Kidney (tissue), 14 donors: ENCODE results near the gene SHISA6. TPM values are rescaled to one million over a fixed set of nuclear protein-coding genes. Genes with fewer than 3 reads are reported as not detected.

Experiments used
- DNase-seq, 5 donors: peaks; one replicate each; pipeline ENCODE4 v3.0.0-alpha.2; 2013 to 2020
- FAIRE-seq: peaks from 2 replicates; lab custom pipeline; 2012; peaks lifted over from hg19 to GRCh38; lab: Jason Lieb, UNC
- H3K27ac ChIP-seq, 2 donors: one replicate each; pipeline ENCODE4 v1.7.0; 2013; ENCODE audit warnings: low read depth in 2 of 2, low read length in 2 of 2, inconsistent platforms in 1 of 2
- H3K27me3 ChIP-seq: one replicate; pipeline ENCODE4 v1.7.1; 2013; ENCODE audit warnings: low read length, inconsistent platforms; ENCODE audit not compliant: control insufficient read depth, insufficient read depth
- H3K36me3 ChIP-seq, 3 donors: one replicate each; pipeline versions ENCODE4 v1.7.0 to v1.7.1; 2013; ENCODE audit warnings: low read length in 3 of 3, control low read depth in 1 of 3, inconsistent platforms in 1 of 3; ENCODE audit not compliant: insufficient read depth in 3 of 3, control insufficient read depth in 2 of 3
- H3K4me1 ChIP-seq, 3 donors: one replicate each; pipeline versions ENCODE4 v1.7.0 to v1.7.1; 2013; ENCODE audit warnings: low read length in 3 of 3, inconsistent platforms in 1 of 3, low read depth in 1 of 3; ENCODE audit not compliant: control insufficient read depth in 2 of 3, insufficient read depth in 2 of 3
- H3K4me3 ChIP-seq, 3 donors: one replicate each; pipeline versions ENCODE4 v1.7.0 to v1.8.1; 2013; ENCODE audit warnings: low read length in 3 of 3, control low read depth in 1 of 3, inconsistent platforms in 1 of 3
- H3K9ac ChIP-seq, 3 donors: one replicate each; pipeline versions ENCODE4 v1.7.0 to v1.7.1; 2013; ENCODE audit warnings: low read length in 3 of 3, control low read depth in 1 of 3, inconsistent platforms in 1 of 3
- H3K9me3 ChIP-seq, 3 donors: one replicate each; pipeline versions ENCODE4 v1.7.0 to v1.7.1; 2013; ENCODE audit warnings: low read length in 3 of 3, control low read depth in 1 of 3, inconsistent platforms in 1 of 3; ENCODE audit not compliant: control insufficient read depth in 2 of 3, insufficient read depth in 1 of 3
- CTCF ChIP-seq: IDR thresholded peaks from 3 replicates; pipeline ENCODE4 v1.5.1; 2012; ENCODE audit warnings: mild to moderate bottlenecking, moderate library complexity, borderline replicate concordance; ENCODE audit not compliant: insufficient read depth; ENCODE audit errors: extremely low read depth
- intact Hi-C: fragments of 100-400 bp; cut with DNase I; formaldehyde crosslinking; loops from one replicate; pipeline ENCODE4 v1.11.1; 2022
- polyA plus RNA-seq: library from polyadenylated mRNA; stranded (reverse); fragments of 350-450 nt; fragmentation: Illumina TruSeq; extraction: RNeasy Lipid Tissue Mini Kit (QIAGEN cat#74804); gene quantifications from one replicate; pipeline ENCODE4 v1.2.3, GENCODE V29; 2014; ENCODE audit warnings: low read depth, low replicate concordance; ENCODE audit not compliant: insufficient read depth
- total RNA-seq: library from RNA; stranded (reverse); fragmentation: NEBNext Ultra II Directional; extraction: Animal tissue kit (Norgen Biotek cat#: 25700); gene quantifications from one replicate; pipeline ENCODE4 v1.2.1, GENCODE V29; 2021
- donor health status: control.
- donor health status: control.
- donor health status: control.
- donor health status: control.
- donor health status: control.
- donor health status: DM: yes; HTN: yes; CAD: no.
- donor health status: Normal renal cell carcinoma (clear cell type).

SHISA6 gene
- total and polyA plus RNA-seq, 2 donors from 2014 or later: 0.84 to 1.0 TPM

- no peak for TF ChIP-seq CTCF
- Histone ChIP-seq H3K9me3 (no peaks in the 10 kb centered on the region), H3K27ac (no peak overlapping the region), H3K4me1 (no peaks in the 10 kb centered on the region), H3K27me3 (no peaks in the 10 kb centered on the region), H3K9ac (no peak overlapping the region), H3K36me3 (no peaks in the 10 kb centered on the region), H3K4me3 (no peak overlapping the region)
- intact Hi-C loops: no loop called here
- no peak for DNase-seq
- no peak for FAIRE-seq
These were observed 251.5 kb downstream of the SHISA6 start for GRCh38 chr17:11492511-11492910.

GRCh38 chr17:11493936-11494335 lies 252.9 kb downstream of the SHISA6 start:
- no peak for TF ChIP-seq CTCF
- intact Hi-C loops: no loop called here
- H3K4me3 ChIP-seq: no peak overlapping the region
- FAIRE-seq: no peak
- no peaks in the 10 kb centered on the region for H3K36me3 ChIP-seq
- H3K9me3 ChIP-seq: no peaks in the 10 kb centered on the region
- H3K9ac ChIP-seq: no peak overlapping the region
- no peaks in the 10 kb centered on the region for H3K4me1 ChIP-seq
- no peak for DNase-seq
- no peak overlapping the region for H3K27ac ChIP-seq
- no peaks in the 10 kb centered on the region for H3K27me3 ChIP-seq

- no peak overlapping the region for H3K9ac ChIP-seq
- no peaks in the 10 kb centered on the region for H3K27me3 ChIP-seq
- DNase-seq (peak in 4 of 5 donors; percentile 39 to 90 (median 60)), FAIRE-seq (no peak)
- intact Hi-C loops: no loop called here
- no peak for TF ChIP-seq CTCF
- no peaks in the 10 kb centered on the region for H3K36me3 ChIP-seq
- H3K9me3 ChIP-seq: no peaks in the 10 kb centered on the region
- no peaks in the 10 kb centered on the region for H3K4me1 ChIP-seq
- H3K4me3 ChIP-seq: no peak overlapping the region
- H3K27ac ChIP-seq: no peak overlapping the region
These were observed 254.6 kb downstream of the SHISA6 start for GRCh38 chr17:11495613-11496012.

- Histone ChIP-seq H3K4me1 (no peaks in the 10 kb centered on the region), H3K9ac (no peak overlapping the region), H3K27ac (no peak overlapping the region), H3K4me3 (no peak overlapping the region), H3K9me3 (no peaks in the 10 kb centered on the region), H3K36me3 (no peaks in the 10 kb centered on the region), H3K27me3 (no peaks in the 10 kb centered on the region)
- FAIRE-seq (no peak), DNase-seq (no peak)
- no peak for TF ChIP-seq CTCF
- intact Hi-C loops: no loop called here
These were observed 258.9 kb downstream of the SHISA6 start for GRCh38 chr17:11499881-11500280.
